GM18907 (cell line): Measurements from ENCODE around the gene ETV6.

ENCODE experiments used
- ATAC-seq: cut with Tn5 transposase; IDR thresholded peaks from one replicate; pipeline ENCODE4 v1.9.1; 2021; ENCODE audit warnings: mild to moderate bottlenecking, moderate library complexity; ENCODE audit not compliant: unreplicated experiment

Gene ETV6

DNA sequence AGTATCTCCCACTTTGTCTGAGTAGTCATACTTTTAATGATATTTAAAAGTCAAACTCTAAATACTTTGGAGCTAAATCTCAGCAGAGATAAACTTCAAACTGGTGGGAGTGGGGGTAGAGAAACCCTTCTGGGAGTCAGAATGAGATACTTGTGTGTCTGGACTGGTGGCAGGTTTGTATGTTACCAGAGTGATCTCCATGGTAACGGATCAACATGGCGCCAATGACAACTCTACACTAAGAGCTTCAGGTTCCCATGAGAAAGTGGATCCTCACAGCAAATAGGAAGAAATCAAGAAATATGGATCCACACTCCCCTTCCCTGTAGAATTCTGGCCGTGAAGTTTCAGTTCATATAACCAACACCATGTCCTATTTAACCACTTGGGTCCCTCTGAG, 121.9 kb downstream of the ETV6 start:
- no peak for ATAC-seq

DNA sequence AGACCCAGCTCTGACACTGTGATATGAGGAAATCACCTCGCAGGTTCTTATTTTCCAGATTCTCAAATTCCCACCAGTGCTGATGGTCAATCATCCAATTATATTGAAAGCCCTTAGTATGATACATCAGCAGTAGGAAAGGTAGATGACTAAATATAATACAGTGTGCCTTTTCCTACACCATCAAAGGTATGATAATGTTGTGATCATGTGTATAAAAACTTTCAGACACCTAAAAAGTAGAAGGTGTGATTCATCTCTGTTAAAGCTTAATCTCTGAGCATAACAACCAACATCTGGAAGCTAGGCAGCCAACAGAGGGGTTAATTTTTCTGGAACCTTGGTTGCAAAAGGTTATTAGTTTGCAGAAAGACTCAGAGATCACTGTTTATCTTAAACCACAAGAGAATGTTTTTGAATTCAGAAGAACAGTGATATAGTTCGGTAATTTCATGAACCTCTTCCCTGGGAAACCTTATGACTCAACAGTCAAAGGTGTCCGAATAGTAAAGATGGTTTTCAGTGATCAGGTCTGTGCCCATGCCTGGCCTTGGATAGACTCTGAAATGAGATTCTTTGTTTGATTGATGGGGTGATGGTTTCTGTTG, 122.5 kb downstream of the ETV6 start:
- ATAC-seq: peak; percentile 37

DNA sequence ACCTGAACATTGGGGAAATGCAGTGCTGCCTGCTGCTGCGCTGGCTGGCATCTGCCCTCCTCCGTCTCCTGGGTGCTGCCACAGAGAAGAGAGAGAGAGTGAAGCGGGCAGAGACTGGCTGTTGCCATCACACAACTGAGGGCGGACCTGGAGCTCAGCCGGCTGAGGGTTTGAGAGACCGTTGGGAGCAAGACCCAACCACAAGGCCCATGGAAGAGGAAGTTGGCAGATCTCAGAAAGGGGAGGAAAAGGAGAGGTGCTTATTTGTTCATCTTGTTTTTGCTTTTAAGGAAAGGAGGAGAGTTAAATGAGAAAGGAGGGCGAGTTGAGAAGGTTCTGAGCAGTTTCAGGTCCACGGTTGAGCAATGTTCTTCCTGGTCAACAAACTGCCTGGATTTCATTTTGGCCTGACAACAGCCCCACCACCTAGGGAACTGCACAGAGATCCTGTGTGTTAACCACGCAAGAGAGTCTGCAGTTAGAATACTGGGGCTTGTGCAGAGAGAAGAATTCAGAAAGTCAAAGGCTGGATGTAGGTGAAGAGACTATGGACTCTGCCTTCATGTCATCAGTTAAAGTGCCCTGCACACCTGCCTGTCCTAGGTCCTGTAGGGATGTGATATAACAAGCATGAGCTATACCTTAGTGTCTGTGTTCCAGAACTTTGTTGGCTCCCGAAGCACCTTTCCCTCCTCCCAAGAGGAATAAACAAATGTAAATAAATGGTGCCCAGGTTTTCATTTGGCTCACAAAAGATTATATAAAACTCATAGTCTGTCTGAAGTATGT, 124.6 kb downstream of the ETV6 start:
- no peak for ATAC-seq

DNA sequence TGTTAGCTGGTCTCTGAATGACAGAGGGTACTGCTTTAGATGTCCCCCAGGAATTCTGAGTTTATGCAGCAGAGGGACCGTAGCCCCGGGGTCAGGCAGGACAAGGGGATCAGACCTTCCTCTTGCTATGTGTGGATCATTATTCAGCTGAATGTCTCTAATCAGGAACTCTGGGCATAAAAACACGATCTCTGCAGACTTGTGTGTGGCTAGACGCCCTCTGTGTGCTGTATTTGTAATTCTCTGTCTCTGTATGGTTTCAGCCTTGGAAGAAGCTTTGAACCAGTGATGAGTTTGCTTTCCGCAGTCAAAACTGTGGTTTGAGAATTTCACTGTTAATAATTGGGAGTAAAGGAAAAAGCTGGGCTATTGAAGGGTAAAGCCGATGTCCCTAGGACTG, 125.3 kb downstream of the ETV6 start:
- ATAC-seq: no peak

DNA sequence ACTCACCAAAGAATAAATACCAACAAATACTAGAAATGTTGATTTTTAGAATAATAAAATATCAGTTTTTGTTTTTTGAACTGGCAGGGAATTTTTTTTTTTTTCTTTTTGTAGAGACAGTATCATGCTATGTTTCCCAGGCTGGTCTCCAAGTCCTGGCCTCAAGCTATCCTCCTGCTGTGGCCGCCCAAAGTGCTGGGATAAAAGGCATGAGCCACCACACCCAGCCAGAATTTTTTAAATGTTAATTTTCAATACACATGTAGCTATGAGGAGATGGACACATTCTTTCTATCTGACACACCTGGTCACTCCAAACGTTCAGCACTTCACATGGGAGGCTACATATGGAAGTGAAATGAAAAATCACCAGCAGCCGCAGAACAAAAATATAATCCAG, 126.8 kb downstream of the ETV6 start:
- no peak for ATAC-seq

DNA sequence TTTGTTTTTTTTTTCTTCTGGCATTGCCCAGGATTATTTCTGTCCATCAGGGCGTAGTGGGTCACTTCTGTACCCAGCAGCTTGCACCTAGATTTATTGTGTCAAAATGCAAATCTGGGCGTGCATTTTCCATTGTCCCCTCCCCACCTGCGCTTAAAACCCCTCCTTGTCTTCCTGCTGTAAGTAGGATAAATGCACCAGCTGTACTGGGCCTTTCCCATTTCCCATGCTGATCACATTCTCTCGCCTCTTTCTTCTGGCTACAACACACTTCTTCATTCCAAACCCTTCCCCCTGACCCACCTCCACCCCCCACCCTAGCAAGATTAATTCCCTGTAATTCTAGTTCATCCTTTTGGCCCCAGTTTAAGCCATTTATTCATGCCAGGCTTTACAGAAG, 128.0 kb downstream of the ETV6 start:
- no peak for ATAC-seq

DNA sequence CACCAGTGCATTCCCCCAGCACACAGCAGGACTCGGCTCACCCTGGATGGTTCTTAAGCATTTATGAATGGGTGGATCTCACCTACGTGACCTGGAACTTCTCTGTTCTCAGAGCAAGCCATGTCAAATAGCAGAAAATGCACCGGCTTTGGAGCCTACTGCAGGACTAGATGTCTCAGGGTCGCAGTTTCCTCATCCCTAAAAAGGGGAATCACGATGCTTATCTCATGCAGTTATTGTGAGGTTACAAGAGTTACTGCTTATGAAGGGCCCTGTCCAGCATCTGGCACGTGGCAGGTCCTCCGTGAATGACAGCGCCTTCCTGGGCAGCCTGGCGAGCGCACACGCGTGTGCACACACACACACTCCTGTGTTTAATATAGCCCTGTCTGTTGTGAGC, 128.5 kb downstream of the ETV6 start:
- ATAC-seq: no peak

DNA sequence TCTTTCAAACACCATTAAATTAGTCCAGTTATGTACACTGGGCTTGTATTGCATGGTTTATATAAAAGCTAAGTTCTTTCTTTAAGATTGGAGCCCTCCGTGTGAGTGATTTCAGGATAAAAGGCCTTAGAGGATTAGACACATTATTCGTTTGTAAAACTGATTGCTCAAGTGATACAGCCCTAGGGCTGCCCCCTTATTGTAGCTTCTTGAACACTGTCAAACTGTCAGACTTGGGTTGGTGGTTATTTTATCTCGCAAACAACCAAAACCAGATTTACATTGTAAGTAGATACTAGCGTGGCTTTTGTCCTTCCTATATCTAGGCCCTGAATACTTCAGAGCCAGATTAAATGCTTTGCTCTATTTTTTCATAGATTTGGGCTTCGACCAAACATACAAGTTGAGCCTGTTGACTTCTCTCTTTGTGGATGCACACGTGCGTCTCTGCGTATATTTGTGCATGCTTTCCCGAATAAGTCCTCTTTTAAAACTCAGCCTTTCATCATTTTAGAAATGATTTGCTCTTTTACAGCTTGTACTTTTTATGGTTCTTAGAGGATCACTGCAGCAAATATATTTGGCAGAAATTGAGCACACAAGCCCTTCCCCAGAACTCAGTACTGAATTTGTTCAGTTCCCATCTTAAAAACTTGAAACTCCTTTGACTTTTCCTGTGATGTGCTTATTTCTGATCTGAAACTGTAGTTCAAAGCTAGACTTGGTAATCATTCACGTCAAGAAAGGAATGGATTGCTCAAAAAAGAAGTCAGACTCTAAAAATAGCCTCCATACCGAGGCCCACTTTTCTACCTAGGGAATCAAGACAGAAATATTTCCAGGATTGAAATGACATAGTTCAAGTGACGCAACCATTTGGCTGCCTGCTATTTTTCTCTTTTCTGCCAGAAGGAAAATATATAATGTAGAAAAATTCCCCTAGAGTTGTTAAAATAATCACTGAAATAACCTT, 129.5 kb downstream of the ETV6 start:
- no peak for ATAC-seq

DNA sequence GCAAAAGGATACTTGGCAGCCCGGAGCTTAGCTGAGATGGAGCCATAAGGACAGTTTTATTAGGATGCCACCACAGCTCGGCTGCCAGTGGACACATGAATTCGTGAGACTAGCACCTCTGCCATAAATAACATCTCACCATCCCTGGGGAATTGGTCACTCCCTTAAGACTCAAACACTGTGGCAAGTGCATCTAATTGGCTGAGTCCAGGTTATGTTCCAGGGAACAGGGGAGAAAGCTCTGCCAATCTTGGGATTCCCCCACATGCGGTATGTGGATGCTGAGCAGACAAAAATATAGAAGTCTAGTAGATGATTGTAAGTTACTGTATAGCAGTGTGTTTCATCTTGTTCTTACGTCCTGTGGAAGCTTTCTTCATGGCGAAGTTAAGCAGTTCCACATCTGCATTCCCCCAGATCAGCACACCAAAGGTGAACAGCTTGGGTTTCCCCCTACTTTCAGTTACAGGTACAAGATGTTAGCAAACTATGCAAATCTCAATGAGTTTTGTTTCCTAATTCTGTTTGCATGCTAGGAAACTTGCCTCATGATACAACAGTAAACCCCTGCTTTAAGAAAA, 131.1 kb downstream of the ETV6 start:
- peak; percentile 72 for ATAC-seq

DNA sequence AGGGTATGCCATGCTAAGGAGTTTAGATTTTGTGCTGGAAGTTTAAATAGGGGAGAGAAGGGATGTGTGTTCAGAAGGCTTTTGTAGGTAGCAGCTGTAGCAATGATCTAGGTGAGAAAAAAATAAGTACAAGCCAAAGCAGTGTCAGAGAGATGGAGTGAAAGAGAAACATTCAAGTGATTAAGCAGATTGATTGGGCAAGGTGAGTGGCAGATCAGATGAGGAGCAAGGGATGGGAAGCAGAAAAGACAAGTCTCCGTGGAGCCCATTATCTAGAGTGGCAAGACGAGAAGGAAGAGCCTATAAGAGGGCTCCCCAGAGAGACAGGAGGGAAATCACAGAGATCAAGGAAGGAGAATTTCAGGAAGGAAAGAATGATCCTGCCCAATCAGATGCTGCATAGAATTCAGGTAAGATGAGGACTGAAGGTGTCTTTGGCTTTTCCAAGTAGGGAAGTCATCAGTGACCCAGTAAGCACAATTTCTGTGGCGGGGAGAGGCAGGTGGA, 133.5 kb downstream of the ETV6 start:
- no peak for ATAC-seq

DNA sequence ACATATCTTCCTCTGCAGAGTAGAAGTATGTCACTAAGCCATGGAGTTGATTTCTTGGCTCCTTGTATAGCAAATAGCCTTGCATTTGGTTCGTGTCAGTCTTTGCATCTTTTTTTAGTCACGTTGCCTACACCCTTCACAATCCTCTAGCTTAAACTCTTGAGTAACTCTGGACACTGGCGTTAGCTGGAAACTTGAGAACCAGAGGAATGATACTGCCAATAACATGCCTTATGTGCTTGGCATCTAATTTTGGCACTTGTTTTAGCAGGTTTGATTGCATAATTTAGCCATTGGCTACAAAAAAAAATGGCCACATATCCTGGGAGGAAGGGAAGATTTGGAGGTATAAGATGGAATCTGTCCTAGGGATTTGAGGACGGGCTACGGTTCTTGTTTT, 136.2 kb downstream of the ETV6 start:
- ATAC-seq: no peak

DNA sequence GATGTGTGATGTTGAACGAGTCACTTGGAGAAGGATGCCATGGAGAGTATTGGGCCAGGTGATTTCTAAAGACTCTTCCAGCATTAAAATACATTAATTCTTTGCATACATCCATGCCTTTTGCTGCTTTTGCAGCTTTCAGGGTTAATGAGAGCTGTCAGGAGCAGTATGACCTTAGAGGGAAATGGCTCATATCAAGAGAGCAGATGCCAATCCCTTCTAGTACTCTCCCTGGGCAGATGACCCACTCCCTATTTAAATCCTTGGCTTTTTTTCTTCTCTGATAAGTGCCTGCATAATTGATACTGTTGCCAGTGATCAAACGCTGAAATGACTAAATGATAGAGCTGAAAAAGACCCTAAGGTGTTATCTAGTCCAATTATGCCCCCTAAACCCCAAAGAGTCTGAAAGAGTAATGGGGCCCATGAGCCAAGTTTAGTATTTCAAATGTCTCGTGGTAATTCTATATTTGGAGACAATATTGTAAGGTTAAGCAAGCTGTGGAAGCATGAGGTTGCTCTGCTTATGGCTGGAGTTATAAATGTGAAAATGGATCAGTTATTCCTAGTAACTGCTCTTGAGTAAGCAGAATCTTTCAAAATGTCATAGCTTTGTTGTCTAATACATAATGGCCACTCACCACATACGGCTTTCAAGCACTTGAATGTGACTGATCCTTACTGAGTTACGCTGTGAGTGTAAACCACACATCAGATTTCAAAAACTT, 137.3 kb downstream of the ETV6 start:
- no peak for ATAC-seq

DNA sequence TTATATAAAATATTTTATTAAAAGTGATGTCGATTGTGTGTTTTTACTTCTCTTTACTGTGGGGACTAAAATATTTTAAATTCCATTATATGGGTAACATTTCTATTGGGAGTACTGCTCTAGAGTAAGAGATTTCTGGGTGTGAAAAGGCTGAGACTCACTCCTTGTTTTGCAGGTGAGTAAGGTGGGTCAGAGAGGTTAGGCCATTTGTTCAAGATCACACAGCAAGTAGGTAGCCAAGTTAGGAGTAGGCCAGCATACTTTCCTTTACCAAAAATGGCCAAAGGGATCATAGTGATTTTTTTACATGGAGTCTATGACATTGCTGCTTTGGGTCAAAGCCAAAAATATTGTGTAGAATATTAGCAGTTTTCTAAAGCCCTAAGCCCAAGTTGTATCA, 138.0 kb downstream of the ETV6 start:
- no peak for ATAC-seq

DNA sequence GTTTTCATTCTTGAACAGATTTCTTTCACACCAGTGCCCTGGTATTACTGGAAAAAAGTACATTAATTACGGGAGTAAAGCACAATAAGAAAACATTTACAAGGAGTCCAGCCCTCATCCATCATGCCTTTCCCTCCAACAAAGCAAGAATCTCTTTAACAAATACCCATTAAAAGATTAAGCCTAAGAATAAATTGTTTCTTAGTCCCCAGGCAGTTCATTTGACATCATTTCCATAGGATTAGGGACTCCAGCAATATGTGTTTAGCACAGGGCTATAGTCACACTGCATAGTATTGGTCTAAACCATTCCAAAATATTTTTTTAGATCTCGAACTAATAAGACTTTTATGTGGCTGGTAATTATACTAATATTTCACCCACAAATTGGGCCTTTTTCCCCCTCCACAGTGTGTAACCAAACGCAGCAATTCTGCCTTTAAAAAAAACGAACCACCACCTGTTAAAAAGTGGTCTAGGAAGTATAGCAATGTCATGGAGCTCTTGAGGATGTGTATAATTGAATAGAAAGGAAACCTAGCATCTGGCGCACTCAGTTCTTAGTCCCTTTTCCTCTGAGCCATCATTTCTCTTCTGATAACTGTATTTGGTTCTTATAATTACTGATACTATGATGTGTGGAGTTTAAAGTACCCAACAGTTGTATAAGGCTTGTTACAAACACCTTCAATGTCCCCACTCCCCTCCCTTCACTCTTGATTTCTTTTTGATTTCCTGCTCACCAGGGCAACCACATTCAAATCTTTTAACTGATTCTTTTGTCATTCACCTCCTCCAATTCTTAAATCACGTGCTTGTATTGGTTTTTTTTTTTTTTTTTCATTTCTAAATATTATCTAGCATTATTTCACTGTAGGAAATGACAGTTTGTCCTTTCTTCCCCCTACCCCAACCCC, 138.7 kb downstream of the ETV6 start:
- ATAC-seq: no peak

DNA sequence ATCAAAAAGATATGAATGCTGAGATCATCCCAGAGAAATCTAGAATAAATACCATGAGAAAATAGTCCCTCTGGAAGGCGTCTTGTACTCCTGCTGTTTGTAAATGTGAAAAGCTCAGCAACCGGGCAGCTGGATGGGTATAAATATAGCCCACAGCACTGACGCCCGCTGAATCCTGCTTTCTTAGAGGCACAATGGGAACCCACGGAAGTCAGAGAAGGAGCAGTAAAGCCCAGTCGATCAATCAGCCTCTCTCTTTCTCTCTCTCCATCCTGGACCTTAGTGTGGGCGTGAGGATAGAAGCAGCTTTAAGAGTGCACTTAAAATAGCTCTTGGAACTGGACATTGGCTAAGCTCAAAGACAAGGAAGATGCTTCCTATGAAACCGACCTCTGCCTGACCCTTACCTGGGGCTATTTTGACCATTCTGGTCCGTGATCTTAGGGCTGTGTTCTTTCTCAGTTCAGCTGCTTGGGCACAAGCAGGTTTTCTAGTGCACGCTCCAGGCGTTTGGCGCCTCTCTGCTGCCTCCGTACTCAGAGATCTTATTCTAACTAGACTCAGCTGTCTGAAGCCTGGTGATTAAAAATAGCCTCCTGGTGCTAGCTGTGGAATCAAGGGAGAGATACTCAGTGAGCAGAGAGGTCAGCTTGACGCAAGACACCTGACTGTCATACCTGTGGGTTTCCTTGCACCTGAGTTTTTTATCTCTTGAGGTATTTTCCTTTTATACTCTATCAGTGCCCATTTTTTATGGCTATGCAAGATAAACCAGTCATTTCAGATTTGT, 144.6 kb downstream of the ETV6 start:
- ATAC-seq: no peak

DNA sequence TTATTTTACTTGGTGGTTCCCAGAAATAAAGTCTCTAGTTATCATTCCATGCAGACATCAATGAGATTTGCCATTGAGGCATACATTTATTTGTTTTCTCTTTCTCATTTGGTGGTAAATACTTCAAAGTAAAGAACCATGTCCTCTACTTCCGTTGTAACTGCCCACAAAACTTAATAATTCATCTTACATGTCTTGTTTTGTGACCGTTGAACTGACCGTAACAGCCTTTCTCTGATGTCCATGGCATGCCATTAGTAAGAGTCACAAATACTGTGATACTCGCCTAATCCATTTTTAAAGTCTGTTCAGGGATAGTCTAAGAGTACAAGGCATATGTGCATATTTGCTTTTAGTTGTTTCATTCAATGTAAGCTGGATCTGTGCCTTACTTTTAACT, 145.3 kb downstream of the ETV6 start:
- ATAC-seq: no peak

DNA sequence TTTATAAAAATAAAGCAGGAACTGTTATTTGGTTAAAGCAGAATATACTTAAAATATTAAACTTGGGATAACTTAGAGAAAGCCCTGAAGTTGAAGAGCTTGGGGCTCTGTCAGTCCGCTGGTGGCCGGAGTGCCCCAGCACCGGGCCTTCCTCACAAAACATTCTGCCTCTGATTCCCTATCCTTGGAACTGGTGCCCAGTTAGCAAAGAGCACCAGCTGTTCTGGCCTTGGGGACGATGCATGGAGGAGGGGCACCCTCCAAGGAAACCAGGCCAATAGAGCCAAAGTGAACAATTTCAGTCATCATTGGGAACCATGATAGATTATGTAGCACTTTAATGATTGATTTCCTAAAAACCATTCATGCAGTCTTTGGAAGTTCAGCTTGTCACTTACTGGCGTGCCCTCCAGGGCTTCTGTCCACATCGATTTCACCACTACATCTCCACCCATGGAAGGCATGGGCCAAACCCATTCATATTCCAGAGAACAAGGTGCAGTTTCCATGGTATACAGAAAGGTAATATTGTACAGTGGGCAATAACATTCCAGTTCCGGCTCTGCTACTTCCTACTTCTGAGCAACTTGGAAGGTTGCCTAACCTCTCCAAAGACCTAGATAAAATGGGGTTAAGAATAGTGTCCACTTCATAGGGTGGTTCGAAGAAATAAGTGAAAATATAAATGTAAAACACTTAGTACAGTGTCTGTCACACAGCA, 145.9 kb downstream of the ETV6 start:
- ATAC-seq: no peak

DNA sequence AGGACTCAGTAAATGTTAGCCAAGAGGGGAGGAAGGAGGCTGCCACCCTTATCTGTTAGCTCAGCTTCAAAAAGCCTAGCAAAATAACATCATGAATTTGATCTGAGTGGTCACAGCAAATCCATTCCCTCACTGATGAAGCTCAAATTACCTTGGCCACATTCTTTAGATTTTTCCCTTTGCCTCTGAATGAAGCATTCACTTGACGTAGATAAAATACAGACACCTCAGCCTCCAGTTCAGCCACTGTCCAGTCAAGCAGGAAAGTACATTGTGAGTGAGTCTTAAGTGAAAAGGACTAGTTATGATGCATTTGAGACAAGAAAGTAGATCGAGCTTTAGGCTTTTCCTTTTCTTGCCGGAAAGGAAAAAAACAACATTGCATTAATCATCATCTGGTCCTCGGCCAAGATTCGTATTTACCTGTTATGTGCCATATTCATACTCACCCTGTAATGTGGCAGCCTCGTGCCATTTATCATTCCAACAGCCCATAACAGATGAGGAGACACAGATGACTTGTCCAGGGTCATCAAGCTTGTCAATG, 146.5 kb downstream of the ETV6 start:
- no peak for ATAC-seq
